GM13977 (cell line): ENCODE data around the gene NPIPB6.
A peak's percentile ranks its signal among the peaks of the same experiment; 100 is the strongest.

Experiments used
- DNase-seq: peaks from one replicate; pipeline ENCODE4 v3.0.0; 2012; ENCODE audit warnings: low spot score
- CTCF ChIP-seq: IDR thresholded peaks from 2 replicates; pipeline ENCODE4 v1.5.1; 2012; ENCODE audit warnings: mild to moderate bottlenecking, control low read depth; ENCODE audit not compliant: insufficient read depth; ENCODE audit errors: extremely low read depth, missing control alignments
- in situ Hi-C: fragments of 300-500 bp; cut with MboI; formaldehyde crosslinking; loops from one replicate; pipeline ENCODE4 v1.12.0; 2022; ENCODE audit warnings: low sequenced_read_pairs, low pct_unique_long_range_greater_than_20kb, mixed read lengths, inconsistent platforms; ENCODE audit not compliant: unreplicated experiment

Gene NPIPB6

GRCh38 chr16:28326881-28327610 lies 36.3 kb downstream of the NPIPB6 start:
- peak; percentile 84 for TF ChIP-seq CTCF
- in situ Hi-C loops, result no loop called here
- DNase-seq, result peak; percentile 86

- no peak for DNase-seq
- no peak for TF ChIP-seq CTCF
- in situ Hi-C loops, result loop anchor here (25.0 kb wide), 1 partner anchor 212 kb away; the partner anchor contains the start of gene NUPR1
Measured at GRCh38 chr16:28324887-28325279, 38.4 kb downstream of the NPIPB6 start.

GRCh38 chr16:28324235-28324886 lies 38.9 kb downstream of the NPIPB6 start:
- in situ Hi-C loops, result loop anchor here (25.0 kb wide), 1 partner anchor 213 kb away; the partner anchor contains the start of gene NUPR1
- no peak for TF ChIP-seq CTCF
- no peak for DNase-seq

GRCh38 chr16:28321700-28322411 lies 41.5 kb downstream of the NPIPB6 start:
- TF ChIP-seq CTCF, result peak; percentile 84
- peak; percentile 71 for DNase-seq
- in situ Hi-C loops, result loop anchor here (25.0 kb wide), 1 partner anchor 215 kb away; the partner anchor contains the start of gene NUPR1

- DNase-seq, result no peak
- in situ Hi-C loops, result loop anchor here (25.0 kb wide), 1 partner anchor 217 kb away; the partner anchor contains the start of gene NUPR1
- no peak for TF ChIP-seq CTCF
Measured at GRCh38 chr16:28320741-28321140, 42.6 kb downstream of the NPIPB6 start.

- DNase-seq, result no peak
- TF ChIP-seq CTCF, result no peak
- in situ Hi-C loops, result loop anchor here (25.0 kb wide), 1 partner anchor 217 kb away; the partner anchor contains the start of gene NUPR1
Measured at GRCh38 chr16:28320023-28320561, 43.2 kb downstream of the NPIPB6 start.
